K562 (cell line): ENCODE measurements around the gene DHDH. TPM values are rescaled to one million over a fixed set of nuclear protein-coding genes. Genes with fewer than 3 reads are reported as not detected.
A peak's percentile ranks its signal among the peaks of the same experiment; 100 is the strongest.

Source experiments
- CEBPG ChIP-seq, 3 experiments: fragments of 200-800 bp in 1 of 3; sonication (Bioruptor generic) in 1 of 3; sonication (generic) in 1 of 3; formaldehyde crosslinking in 1 of 3; IDR thresholded peaks in 2 of 3; conservative IDR thresholded peaks in 1 of 3; 2 replicates each; pipeline versions ENCODE4 v1.6.1 to v1.8.0; 2016 to 2022; ENCODE audit warnings: missing compliant biosample characterization in 2 of 3, missing genetic modification characterization in 2 of 3, mild to moderate bottlenecking in 1 of 3, missing genetic modification reagents in 1 of 3
- HIVEP1 ChIP-seq: fragments of 250-450 bp; sonication (Bioruptor Pico); IDR thresholded peaks from 2 replicates; pipeline ENCODE4 v1.4.0; 2020; ENCODE audit warnings: mild to moderate bottlenecking
- NFE2L1 ChIP-seq: fragments of 450-650 bp; IDR thresholded peaks from 2 replicates; pipeline ENCODE4 v1.6.1; 2016; ENCODE audit warnings: missing genetic modification characterization, low read depth, mild to moderate bottlenecking, missing compliant biosample characterization, moderate library complexity, borderline replicate concordance
- POLR3G ChIP-seq: IDR thresholded peaks from 2 replicates; pipeline ENCODE4 v1.6.1; 2011; ENCODE audit not compliant: insufficient read length, insufficient replicate concordance; ENCODE audit errors: extremely low read depth
- RAD51 ChIP-seq: fragments of 450-650 bp; IDR thresholded peaks from 2 replicates; pipeline ENCODE4 v1.7.1; 2016; ENCODE audit warnings: low read depth, mild to moderate bottlenecking, borderline replicate concordance
- SREBF1 ChIP-seq: fragments of 150-350 bp; IDR thresholded peaks from 2 replicates; pipeline ENCODE4 v1.6.1; 2014; ENCODE audit warnings: antibody characterized with exemption, low read depth, low read length, borderline replicate concordance
- STAG1 ChIP-seq: sonication (generic); formaldehyde crosslinking; IDR thresholded peaks from 2 replicates; pipeline ENCODE4 v1.5.0; 2020; ENCODE audit warnings: missing genetic modification reagents, borderline replicate concordance
- TAL1 ChIP-seq: fragments of 450-650 bp; IDR thresholded peaks from 2 replicates; pipeline ENCODE4 v1.6.1; 2016; ENCODE audit warnings: mild to moderate bottlenecking
- THRA ChIP-seq: fragments of 450-650 bp; IDR thresholded peaks from 2 replicates; pipeline ENCODE4 v1.6.1; 2017; ENCODE audit warnings: mild to moderate bottlenecking, moderate library complexity
- YBX1 ChIP-seq: fragments of 450-650 bp; IDR thresholded peaks from 2 replicates; pipeline ENCODE4 v1.7.1; 2016; ENCODE audit warnings: mild to moderate bottlenecking
- ZBTB26 ChIP-seq: fragments of 450-650 bp; formaldehyde crosslinking; IDR thresholded peaks from 2 replicates; pipeline ENCODE4 v1.4.0; 2022; ENCODE audit warnings: missing genetic modification characterization
- ZBTB43 ChIP-seq: sonication (generic); formaldehyde crosslinking; IDR thresholded peaks from 2 replicates; pipeline ENCODE4 v1.8.0; 2023; ENCODE audit warnings: mild to moderate bottlenecking, missing genetic modification reagents
- ZC3H11A ChIP-seq: IDR thresholded peaks from 2 replicates; pipeline ENCODE4 v1.6.1; 2012; ENCODE audit warnings: low read depth, low read length, improper control_type of control experiment
- ZNF253 ChIP-seq: fragments of 250-450 bp; sonication (Bioruptor Pico); conservative IDR thresholded peaks from 2 replicates; pipeline ENCODE4 v1.6.1; 2021; ENCODE audit warnings: mild to moderate bottlenecking
- ZNF511 ChIP-seq: sonication (generic); formaldehyde crosslinking; IDR thresholded peaks from 2 replicates; pipeline ENCODE4 v1.8.0; 2022; ENCODE audit warnings: mild to moderate bottlenecking, missing genetic modification reagents
- ZNF589 ChIP-seq: fragments of 200-800 bp; sonication (Bioruptor generic); IDR thresholded peaks from 2 replicates; pipeline ENCODE4 v1.6.1; 2016; ENCODE audit warnings: low read depth, missing genetic modification characterization, missing compliant biosample characterization
- ZNF609 ChIP-seq: sonication (generic); formaldehyde crosslinking; IDR thresholded peaks from 2 replicates; pipeline ENCODE4 v1.8.1; 2023; ENCODE audit warnings: missing genetic modification reagents, mild to moderate bottlenecking, borderline replicate concordance
- polyA plus RNA-seq, 8 experiments: library from polyadenylated mRNA; depleted of rRNA in 4 of 8; stranded (reverse) in 5 of 8; unstranded in 3 of 8; fragments of >200 nt; fragmentation: Nextera tagmentation in 2 of 8; fragmentation: Illumina TruSeq in 1 of 8; extraction: Ambion mirVana in 2 of 8; extraction: Trizol in 1 of 8; gene quantifications; 2 replicates each; pipeline versions ENCODE4 v1.2.1 to v1.2.3, GENCODE V29; 2011 to 2014; ENCODE audit warnings: inconsistent platforms in 1 of 8, missing spikeins in 1 of 8
- total RNA-seq, 7 experiments: library from RNA; depleted of rRNA in 6 of 7; stranded (reverse); fragments of >200 nt in 6 of 7; fragmentation: Illumina TruSeq in 2 of 7; extraction: Trizol in 2 of 7; gene quantifications; 2 replicates each; pipeline versions ENCODE4 v1.2.1 to v1.2.3, GENCODE V29; 2011 to 2021; ENCODE audit warnings: low replicate concordance in 1 of 7

DHDH gene
- total and polyA plus RNA-seq, 9 of the 15 experiments (the other 6 are each of a cell fraction or from before 2014, with no cell fraction given) = 0.37 to 1.9 (median 0.87) TPM

GRCh38 chr19:48954595-48955307, 21.3 kb downstream of the DHDH start, which contains the start of gene BAX (continued):
- TF ChIP-seq CEBPG (CRISPR knock-in tag; IDR thresholded peaks at IDR 0.05) (no peak), CEBPG (tag; conservative IDR thresholded peaks at IDR 0.05 in 1 of 2, IDR thresholded peaks at IDR 0.05 in 1 of 2) (no peak), POLR3G (no peak), HIVEP1 (CRISPR knock-in tag) (no peak), ZNF609 (no peak; the same call in 1 of the 2 replicates), NFE2L1 (tag) (no peak), THRA (no peak), YBX1 (no peak), ZNF589 (peak; percentile 83; the same call in 1 of the 2 replicates), ZNF511 (CRISPR knock-in tag) (0 out of 2 replicates have a peak, but pooled peaks have one; percentile 69), RAD51 (peak; percentile 100), STAG1 (no peak), SREBF1 (peak; percentile 95), ZNF253 (CRISPR knock-in tag) (no peak), ZBTB43 (CRISPR knock-in tag) (no peak), ZBTB26 (CRISPR knock-in tag) (no peak), TAL1 (no peak; the same call in 1 of the 2 replicates), ZC3H11A (no peak)
